ENCODE measurements around the gene PPTC7.

The PPTC7 gene

DNA sequence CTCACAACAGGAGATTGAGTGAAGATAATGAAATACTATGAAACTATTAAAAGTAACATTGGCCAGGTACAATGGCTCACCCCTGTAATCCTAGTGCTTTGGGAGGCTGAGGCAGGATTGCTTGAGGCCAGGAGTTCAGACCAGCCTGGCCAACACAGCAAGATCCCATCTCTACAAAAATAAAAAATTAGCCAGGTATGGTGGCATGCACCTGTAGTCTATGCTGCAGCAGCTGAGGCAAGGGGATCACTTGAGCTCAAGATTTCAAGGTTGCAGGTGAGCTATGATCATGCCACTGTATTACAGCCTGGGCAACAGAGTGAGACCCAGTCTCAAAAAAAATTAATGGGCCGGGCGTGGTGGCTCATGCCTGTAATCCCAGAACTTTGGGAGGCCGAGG is 66.1 kb downstream of the PPTC7 start:
- H3K9ac ChIP-seq = no peak overlapping the region
- H3K36me3 ChIP-seq (ENCODE audit: control insufficient read depth, insufficient read depth, low read length) = no peaks in the 10 kb centered on the region
- H3K79me2 ChIP-seq = no peaks in the 10 kb centered on the region
- no peaks in the 10 kb centered on the region for H3K27me3 ChIP-seq (ENCODE audit: control insufficient read depth, insufficient read depth, low read length)
- no peaks in the 10 kb centered on the region for H3K9me3 ChIP-seq (ENCODE audit: control insufficient read depth, low read length)
- no peak overlapping the region for H3K4me3 ChIP-seq (ENCODE audit: low read depth, low read length)
- no peaks in the 10 kb centered on the region for H3K4me1 ChIP-seq
- TF ChIP-seq, protein P1, sequence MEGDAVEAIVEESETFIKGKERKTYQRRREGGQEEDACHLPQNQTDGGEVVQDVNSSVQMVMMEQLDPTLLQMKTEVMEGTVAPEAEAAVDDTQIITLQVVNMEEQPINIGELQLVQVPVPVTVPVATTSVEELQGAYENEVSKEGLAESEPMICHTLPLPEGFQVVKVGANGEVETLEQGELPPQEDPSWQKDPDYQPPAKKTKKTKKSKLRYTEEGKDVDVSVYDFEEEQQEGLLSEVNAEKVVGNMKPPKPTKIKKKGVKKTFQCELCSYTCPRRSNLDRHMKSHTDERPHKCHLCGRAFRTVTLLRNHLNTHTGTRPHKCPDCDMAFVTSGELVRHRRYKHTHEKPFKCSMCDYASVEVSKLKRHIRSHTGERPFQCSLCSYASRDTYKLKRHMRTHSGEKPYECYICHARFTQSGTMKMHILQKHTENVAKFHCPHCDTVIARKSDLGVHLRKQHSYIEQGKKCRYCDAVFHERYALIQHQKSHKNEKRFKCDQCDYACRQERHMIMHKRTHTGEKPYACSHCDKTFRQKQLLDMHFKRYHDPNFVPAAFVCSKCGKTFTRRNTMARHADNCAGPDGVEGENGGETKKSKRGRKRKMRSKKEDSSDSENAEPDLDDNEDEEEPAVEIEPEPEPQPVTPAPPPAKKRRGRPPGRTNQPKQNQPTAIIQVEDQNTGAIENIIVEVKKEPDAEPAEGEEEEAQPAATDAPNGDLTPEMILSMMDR (IDR thresholded peaks at IDR 0.05) = no peak
- no peak overlapping the region for H3K27ac ChIP-seq
- H3K4me2 ChIP-seq (ENCODE audit: low read length) = no peak overlapping the region
- no peak overlapping the region for H2AFZ ChIP-seq

DNA sequence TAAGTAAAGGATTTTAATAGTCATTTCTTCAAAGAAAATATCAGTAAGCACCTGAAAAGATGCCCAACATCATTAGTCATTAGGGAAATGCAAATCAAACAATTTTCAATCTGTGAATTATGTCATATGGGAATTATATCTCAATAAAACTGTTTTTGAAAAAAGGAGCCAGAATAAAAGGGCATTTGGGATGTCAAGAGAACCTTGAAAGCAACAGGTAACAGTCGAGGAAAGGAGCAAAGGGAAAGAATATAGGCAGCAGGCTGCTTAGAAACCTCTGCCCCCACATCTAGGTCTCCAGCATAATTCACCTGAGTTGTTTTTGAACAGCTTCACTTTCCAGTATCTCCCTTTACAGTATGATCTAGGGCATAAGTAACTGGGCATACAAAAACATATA is 68.8 kb downstream of the PPTC7 start:
- Histone ChIP-seq H3K27me3 (ENCODE audit: control insufficient read depth, insufficient read depth, low read length) (no peaks in the 10 kb centered on the region), H3K27ac (no peak overlapping the region), H3K9me3 (ENCODE audit: control insufficient read depth, low read length) (no peaks in the 10 kb centered on the region), H2AFZ (no peak overlapping the region), H3K4me2 (ENCODE audit: low read length) (no peak overlapping the region), H3K36me3 (ENCODE audit: control insufficient read depth, insufficient read depth, low read length) (no peaks in the 10 kb centered on the region), H3K79me2 (no peaks in the 10 kb centered on the region), H3K9ac (no peak overlapping the region), H3K4me1 (no peaks in the 10 kb centered on the region), H3K4me3 (ENCODE audit: low read depth, low read length) (no peak overlapping the region)
- TF ChIP-seq, protein P1 (IDR thresholded peaks at IDR 0.05) = no peak

DNA sequence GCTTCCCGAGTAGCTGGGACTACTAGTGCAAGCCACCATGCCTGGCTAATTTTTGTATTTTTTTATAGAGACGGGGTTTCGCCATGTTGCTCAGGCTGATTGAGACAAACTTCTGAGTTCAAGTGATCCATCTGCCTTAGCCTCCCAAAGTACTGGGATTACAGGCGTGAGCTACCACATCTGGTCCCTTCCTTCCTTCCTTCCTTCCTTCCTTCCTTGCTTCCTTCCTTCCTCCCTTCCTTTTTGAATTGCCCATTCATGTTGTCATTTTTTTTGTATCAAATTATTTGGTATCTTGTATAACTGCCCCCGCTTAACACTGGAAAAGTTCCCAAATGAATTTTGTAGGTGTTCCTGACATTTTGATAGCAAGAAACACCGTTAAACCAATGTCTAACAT is 69.3 kb downstream of the PPTC7 start:
- no peak overlapping the region for H2AFZ ChIP-seq
- no peak overlapping the region for H3K4me3 ChIP-seq (ENCODE audit: low read depth, low read length)
- H3K27me3 ChIP-seq (ENCODE audit: control insufficient read depth, insufficient read depth, low read length) = no peaks in the 10 kb centered on the region
- no peak overlapping the region for H3K9ac ChIP-seq
- TF ChIP-seq, protein P1 (IDR thresholded peaks at IDR 0.05) = no peak
- H3K79me2 ChIP-seq = no peaks in the 10 kb centered on the region
- no peaks in the 10 kb centered on the region for H3K9me3 ChIP-seq (ENCODE audit: control insufficient read depth, low read length)
- no peak overlapping the region for H3K4me2 ChIP-seq (ENCODE audit: low read length)
- no peak overlapping the region for H3K27ac ChIP-seq
- H3K36me3 ChIP-seq (ENCODE audit: control insufficient read depth, insufficient read depth, low read length) = no peaks in the 10 kb centered on the region
- H3K4me1 ChIP-seq = no peaks in the 10 kb centered on the region

DNA sequence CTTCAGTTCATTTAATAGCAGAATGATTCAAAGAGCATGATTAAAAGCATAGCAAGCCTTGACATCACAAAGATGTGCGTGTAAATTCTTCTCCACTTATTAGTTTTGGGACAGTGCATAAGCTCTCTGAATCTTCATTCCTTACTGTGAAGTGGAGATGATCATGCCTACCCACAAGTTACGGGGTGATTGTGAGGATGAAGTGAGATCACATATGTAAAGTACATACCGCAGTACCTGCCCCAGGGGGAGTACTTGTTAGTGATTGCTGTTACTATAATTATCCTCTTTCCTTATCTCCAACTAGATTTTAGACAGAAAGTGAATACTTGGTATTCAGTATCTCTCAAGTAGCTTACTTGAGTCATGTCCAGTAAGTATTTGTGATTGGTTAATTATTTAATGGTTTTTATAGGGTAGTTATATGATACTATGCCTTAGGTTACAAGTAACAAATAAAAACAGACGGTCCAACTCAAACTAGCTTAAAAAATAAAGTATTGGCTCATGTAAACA is 75.0 kb downstream of the PPTC7 start:
- Histone ChIP-seq H3K9me3 (ENCODE audit: control insufficient read depth, low read length) (no peaks in the 10 kb centered on the region), H3K27ac (no peak overlapping the region), H3K4me3 (ENCODE audit: low read depth, low read length) (no peak overlapping the region), H3K79me2 (no peaks in the 10 kb centered on the region), H3K4me2 (ENCODE audit: low read length) (no peak overlapping the region), H3K4me1 (no peaks in the 10 kb centered on the region), H2AFZ (no peak overlapping the region), H3K9ac (no peak overlapping the region), H3K27me3 (ENCODE audit: control insufficient read depth, insufficient read depth, low read length) (no peaks in the 10 kb centered on the region), H3K36me3 (ENCODE audit: control insufficient read depth, insufficient read depth, low read length) (no peaks in the 10 kb centered on the region)
- TF ChIP-seq, protein P1 (IDR thresholded peaks at IDR 0.05) = no peak

DNA sequence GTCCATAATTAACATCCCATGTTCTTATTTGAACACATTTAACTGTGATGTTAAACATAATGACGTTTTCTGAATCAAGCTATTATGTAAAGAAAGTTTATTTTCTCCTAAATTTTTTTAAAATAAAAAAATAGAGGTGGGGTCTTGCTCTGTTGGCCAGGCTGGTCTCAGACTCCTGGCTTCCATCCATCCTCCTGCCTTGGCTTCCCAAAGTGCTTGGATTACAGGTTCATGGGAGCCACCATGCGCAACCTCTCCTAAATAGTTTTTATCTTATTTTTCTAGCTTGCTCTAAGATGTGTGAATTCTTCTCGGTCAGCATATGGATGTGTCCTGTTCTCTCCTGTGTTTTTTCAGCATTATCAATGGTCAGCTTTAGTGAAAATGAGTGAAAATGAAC is 77.8 kb downstream of the PPTC7 start:
- H3K36me3 ChIP-seq (ENCODE audit: control insufficient read depth, insufficient read depth, low read length) = no peaks in the 10 kb centered on the region
- H3K4me2 ChIP-seq (ENCODE audit: low read length) = no peak overlapping the region
- H3K4me1 ChIP-seq = peaks cover 5% of the 10 kb centered on the region
- no peak overlapping the region for H3K4me3 ChIP-seq (ENCODE audit: low read depth, low read length)
- no peaks in the 10 kb centered on the region for H3K9me3 ChIP-seq (ENCODE audit: control insufficient read depth, low read length)
- H3K27ac ChIP-seq = no peak overlapping the region
- H3K9ac ChIP-seq = no peak overlapping the region
- TF ChIP-seq, protein P1 (IDR thresholded peaks at IDR 0.05) = no peak
- H3K79me2 ChIP-seq = peaks cover 9% of the 10 kb centered on the region
- no peak overlapping the region for H2AFZ ChIP-seq
- no peaks in the 10 kb centered on the region for H3K27me3 ChIP-seq (ENCODE audit: control insufficient read depth, insufficient read depth, low read length)
